ENCODE results near the gene ZMYND19.

Gene ZMYND19

DNA sequence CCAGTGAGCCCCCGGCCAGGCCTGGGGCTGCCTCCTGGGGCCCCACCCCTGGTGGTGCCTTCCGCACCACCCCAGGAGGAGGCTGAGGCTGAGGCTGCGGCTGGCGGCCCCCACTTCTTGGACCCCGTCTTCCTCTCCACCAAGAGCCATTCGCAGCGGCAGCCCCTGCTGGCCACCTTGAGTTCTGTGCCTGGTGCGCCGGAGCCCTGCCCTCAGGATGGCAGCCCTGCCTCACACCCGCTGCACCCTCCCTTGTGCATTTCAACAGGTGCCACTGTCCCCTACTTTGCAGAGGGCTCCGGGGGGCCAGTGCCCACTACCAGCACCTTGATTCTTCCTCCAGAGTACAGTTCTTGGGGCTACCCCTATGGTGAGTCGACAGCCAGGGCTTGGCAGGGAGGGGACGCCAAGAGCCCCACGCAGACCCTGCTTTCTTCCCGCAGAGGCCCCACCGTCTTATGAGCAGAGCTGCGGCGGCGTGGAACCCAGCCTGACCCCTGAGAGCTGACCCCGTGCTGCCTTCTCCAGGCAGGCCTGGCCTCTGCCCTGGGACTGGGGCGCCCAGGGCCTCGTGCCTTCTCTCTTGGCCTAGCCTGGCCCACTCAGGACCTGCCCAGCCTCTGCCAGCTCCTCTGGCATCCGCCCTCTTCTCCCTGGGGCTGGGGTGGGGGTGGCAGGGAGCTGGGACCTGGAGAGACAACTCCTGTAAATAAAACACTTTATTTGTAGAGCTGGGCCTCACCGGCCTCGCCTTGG lies 24.5 kb upstream of the ZMYND19 start:
- H3K79me2 ChIP-seq (ENCODE audit: insufficient read depth, low read length) = peaks cover 35% of the 10 kb centered on the region
- no peaks in the 10 kb centered on the region for H3K9me2 ChIP-seq (replicated peaks; ENCODE audit: low read depth, low read length)
- peaks cover 21% of the 10 kb centered on the region for H4K20me1 ChIP-seq (ENCODE audit: insufficient read depth, low read length, poor library complexity, severe bottlenecking)
- no peak for TF ChIP-seq EZH2phosphoT487 (IDR thresholded peaks at IDR 0.05; ENCODE audit: borderline replicate concordance)
- TF ChIP-seq, protein P1, sequence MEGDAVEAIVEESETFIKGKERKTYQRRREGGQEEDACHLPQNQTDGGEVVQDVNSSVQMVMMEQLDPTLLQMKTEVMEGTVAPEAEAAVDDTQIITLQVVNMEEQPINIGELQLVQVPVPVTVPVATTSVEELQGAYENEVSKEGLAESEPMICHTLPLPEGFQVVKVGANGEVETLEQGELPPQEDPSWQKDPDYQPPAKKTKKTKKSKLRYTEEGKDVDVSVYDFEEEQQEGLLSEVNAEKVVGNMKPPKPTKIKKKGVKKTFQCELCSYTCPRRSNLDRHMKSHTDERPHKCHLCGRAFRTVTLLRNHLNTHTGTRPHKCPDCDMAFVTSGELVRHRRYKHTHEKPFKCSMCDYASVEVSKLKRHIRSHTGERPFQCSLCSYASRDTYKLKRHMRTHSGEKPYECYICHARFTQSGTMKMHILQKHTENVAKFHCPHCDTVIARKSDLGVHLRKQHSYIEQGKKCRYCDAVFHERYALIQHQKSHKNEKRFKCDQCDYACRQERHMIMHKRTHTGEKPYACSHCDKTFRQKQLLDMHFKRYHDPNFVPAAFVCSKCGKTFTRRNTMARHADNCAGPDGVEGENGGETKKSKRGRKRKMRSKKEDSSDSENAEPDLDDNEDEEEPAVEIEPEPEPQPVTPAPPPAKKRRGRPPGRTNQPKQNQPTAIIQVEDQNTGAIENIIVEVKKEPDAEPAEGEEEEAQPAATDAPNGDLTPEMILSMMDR (conservative IDR thresholded peaks at IDR 0.05; ENCODE audit: low read length) = no peak
- H3K4me1 ChIP-seq (ENCODE audit: insufficient read depth, low read length, poor library complexity, severe bottlenecking) = peaks cover 18% of the 10 kb centered on the region
- H3K27me3 ChIP-seq (ENCODE audit: insufficient read depth, low read length, poor library complexity, severe bottlenecking) = no peaks in the 10 kb centered on the region
- H3K36me3 ChIP-seq (ENCODE audit: insufficient read depth, low read length) = no peaks in the 10 kb centered on the region
- no peak overlapping the region for H3K4me2 ChIP-seq (ENCODE audit: low read depth, low read length, poor library complexity, severe bottlenecking)
- no peak overlapping the region for H2AFZ ChIP-seq (ENCODE audit: low read length)
- no peaks in the 10 kb centered on the region for H3F3A ChIP-seq (ENCODE audit: low read depth)
- H3K9ac ChIP-seq (ENCODE audit: low read depth, low read length, poor library complexity, severe bottlenecking) = no peak overlapping the region
- no peaks in the 10 kb centered on the region for H3K9me3 ChIP-seq (ENCODE audit: insufficient read depth, low read depth, low read length)
- no peak overlapping the region for H3K4me3 ChIP-seq (ENCODE audit: low read length, poor library complexity, severe bottlenecking)

DNA sequence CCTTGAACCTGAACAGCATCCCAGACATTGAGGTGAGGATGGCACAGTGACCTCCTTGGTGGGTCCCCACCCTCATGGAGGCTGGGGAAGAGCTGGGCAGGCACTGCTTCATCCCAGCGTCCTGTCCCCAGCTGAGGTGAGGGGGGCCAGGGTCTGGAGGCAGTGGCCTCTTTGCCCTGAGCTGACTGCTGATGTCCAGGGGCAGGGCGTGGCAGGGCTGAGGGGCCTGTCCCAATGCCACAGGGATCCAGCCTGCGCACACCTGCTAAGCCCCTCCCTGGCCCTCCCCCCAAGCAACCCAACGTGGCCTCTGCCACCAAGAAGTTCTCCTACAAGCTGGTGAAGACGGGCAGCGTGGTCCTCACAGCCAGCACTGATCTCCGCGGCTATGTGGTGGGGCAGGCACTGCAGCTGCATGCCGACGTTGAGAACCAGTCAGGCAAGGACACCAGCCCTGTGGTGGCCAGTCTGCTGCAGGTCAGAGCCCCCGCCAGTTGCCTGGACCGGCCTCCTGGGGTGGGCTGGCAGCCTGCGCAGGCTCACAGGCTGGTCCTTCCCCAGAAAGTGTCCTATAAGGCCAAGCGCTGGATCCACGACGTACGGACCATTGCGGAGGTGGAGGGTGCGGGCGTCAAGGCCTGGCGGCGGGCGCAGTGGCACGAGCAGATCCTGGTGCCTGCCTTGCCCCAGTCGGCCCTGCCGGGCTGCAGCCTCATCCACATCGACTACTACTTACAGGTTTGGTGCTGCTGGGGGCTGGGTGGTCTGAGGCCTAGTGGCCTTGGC lies 23.6 kb upstream of the ZMYND19 start:
- no peaks in the 10 kb centered on the region for H3K27me3 ChIP-seq (ENCODE audit: insufficient read depth, low read length, poor library complexity, severe bottlenecking)
- H3K4me3 ChIP-seq (ENCODE audit: low read length, poor library complexity, severe bottlenecking) = no peak overlapping the region
- H3K4me1 ChIP-seq (ENCODE audit: insufficient read depth, low read length, poor library complexity, severe bottlenecking) = peaks cover 14% of the 10 kb centered on the region
- H3K79me2 ChIP-seq (ENCODE audit: insufficient read depth, low read length) = peaks cover 28% of the 10 kb centered on the region
- H3K36me3 ChIP-seq (ENCODE audit: insufficient read depth, low read length) = no peaks in the 10 kb centered on the region
- no peaks in the 10 kb centered on the region for H3K9me3 ChIP-seq (ENCODE audit: insufficient read depth, low read depth, low read length)
- H3F3A ChIP-seq (ENCODE audit: low read depth) = no peaks in the 10 kb centered on the region
- H3K9me2 ChIP-seq (replicated peaks; ENCODE audit: low read depth, low read length) = no peaks in the 10 kb centered on the region
- no peak overlapping the region for H3K9ac ChIP-seq (ENCODE audit: low read depth, low read length, poor library complexity, severe bottlenecking)
- no peak overlapping the region for H3K4me2 ChIP-seq (ENCODE audit: low read depth, low read length, poor library complexity, severe bottlenecking)
- H4K20me1 ChIP-seq (ENCODE audit: insufficient read depth, low read length, poor library complexity, severe bottlenecking) = peaks cover 17% of the 10 kb centered on the region
- H2AFZ ChIP-seq (ENCODE audit: low read length) = no peak overlapping the region
- TF ChIP-seq, protein P1 (conservative IDR thresholded peaks at IDR 0.05; ENCODE audit: low read length) = no peak
- TF ChIP-seq EZH2phosphoT487 (IDR thresholded peaks at IDR 0.05; ENCODE audit: borderline replicate concordance) = no peak

DNA sequence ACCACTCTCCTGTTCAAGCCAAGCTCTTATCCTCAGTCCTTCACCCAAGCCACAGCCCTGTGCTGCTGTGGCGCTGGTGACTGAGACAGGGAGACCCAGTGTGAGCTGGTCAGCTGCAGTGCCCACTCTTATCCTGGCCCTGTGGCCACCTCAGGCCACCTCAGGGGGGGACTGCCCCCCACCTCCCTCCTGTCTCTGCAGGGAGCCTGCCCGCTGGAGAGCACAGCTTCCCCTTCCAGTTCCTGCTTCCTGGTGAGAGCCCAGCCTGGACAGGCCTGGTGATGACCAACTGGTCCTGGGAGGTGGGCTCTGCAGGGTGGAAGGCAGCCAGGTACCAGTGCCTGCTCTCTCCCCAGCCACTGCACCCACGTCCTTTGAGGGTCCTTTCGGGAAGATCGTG lies 22.9 kb upstream of the ZMYND19 start:
- Histone ChIP-seq H3K36me3 (ENCODE audit: insufficient read depth, low read length) (no peaks in the 10 kb centered on the region), H3K4me2 (ENCODE audit: low read depth, low read length, poor library complexity, severe bottlenecking) (no peak overlapping the region)

More for the DNA sequence above, 22.9 kb upstream of the ZMYND19 start:
- Histone ChIP-seq H2AFZ (ENCODE audit: low read length) (no peak overlapping the region), H3K4me1 (ENCODE audit: insufficient read depth, low read length, poor library complexity, severe bottlenecking) (peaks cover 14% of the 10 kb centered on the region), H3K4me3 (ENCODE audit: low read length, poor library complexity, severe bottlenecking) (no peak overlapping the region), H3F3A (ENCODE audit: low read depth) (no peaks in the 10 kb centered on the region), H3K9ac (ENCODE audit: low read depth, low read length, poor library complexity, severe bottlenecking) (no peak overlapping the region), H3K9me3 (ENCODE audit: insufficient read depth, low read depth, low read length) (no peaks in the 10 kb centered on the region), H4K20me1 (ENCODE audit: insufficient read depth, low read length, poor library complexity, severe bottlenecking) (peaks cover 20% of the 10 kb centered on the region), H3K79me2 (ENCODE audit: insufficient read depth, low read length) (peaks cover 27% of the 10 kb centered on the region), H3K27me3 (ENCODE audit: insufficient read depth, low read length, poor library complexity, severe bottlenecking) (no peaks in the 10 kb centered on the region), H3K9me2 (replicated peaks; ENCODE audit: low read depth, low read length) (no peaks in the 10 kb centered on the region)
- TF ChIP-seq, protein P1 (conservative IDR thresholded peaks at IDR 0.05; ENCODE audit: low read length) = no peak
- TF ChIP-seq EZH2phosphoT487 (IDR thresholded peaks at IDR 0.05; ENCODE audit: borderline replicate concordance) = no peak

Data from Loucy (cell line).